ENCODE results near the gene CCDC3.
A peak's percentile ranks its signal among the peaks of the same experiment; 100 is the strongest.
"Not testable (repeated sequence)": the region's sequence is repeated elsewhere in the genome, so short reads cannot be mapped to it uniquely, and the experiment has no call there.

CCDC3 gene

DNA sequence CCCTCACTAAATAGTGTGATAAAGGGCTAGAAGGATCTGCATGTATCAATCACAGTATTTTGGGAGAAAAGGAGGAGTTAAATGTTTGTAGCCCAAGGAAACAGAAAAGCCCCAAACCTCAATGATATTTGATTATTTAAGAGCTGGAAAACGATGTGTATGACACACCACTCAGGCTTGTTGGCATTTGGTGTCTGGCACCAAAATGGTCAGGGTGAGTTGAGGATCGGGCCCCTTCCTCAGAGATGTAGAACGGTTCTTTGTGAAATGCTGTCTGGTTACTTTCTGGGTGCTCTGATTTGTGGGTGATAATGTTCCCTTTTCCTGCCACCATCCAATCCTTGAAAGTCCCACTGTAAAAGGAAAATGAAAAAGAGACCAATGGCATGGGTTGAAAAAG is 113.7 kb downstream of the CCDC3 start:
- no peak for DNase-seq (ENCODE audit: low spot score)

GRCh38 chr10:12884851-12885250 is 116.7 kb downstream of the CCDC3 start:
- DNase-seq (ENCODE audit: low spot score), result no peak

DNA sequence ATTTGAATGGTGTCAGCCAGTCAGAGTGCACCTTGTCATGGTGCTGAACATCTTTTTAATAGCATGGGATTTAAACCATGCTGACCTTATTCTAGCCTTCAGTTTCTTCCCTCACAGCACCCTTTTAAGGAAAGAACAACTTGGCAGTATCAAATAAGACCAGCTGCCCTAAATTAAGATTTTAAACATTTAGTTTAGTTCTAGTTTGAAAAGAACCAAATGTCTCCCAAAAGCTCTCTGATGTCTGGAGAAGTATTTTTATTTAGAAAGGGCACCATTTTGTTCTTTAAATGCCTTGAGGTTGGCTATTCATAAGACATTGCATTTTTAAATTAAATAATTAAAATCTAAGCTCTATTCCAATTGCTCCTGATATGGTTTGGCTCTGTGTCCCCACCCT is 121.1 kb downstream of the CCDC3 start:
- no peak for DNase-seq (ENCODE audit: low spot score)

- no peak for DNase-seq (ENCODE audit: low spot score)
Observed at GRCh38 chr10:12877150-12877549, 124.4 kb downstream of the CCDC3 start.

GRCh38 chr10:12876266-12876665 is 125.2 kb downstream of the CCDC3 start:
- peak; percentile 9 for DNase-seq (ENCODE audit: low spot score)

DNA sequence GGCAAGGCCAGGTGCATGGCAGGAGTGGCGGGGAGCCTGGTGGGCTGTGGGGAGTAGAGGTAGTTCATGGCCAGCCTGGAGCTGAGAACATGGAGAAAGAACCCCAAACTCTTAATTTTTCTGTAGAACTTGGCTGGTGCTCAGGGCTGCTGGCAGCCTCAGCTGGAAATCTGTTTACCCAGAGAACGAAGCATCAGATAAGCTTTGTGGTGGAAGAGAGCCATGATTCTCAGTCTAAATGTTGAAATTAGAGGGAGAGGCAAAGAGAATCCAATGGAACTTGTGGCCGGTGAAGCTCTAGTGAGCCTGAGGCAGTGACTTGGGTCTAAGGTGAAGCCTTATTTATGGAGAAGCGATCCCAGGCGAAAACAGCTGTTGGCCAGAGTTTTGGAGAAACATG is 126.4 kb downstream of the CCDC3 start:
- peak; percentile 41 for DNase-seq (ENCODE audit: low spot score)

- no peak for DNase-seq (ENCODE audit: low spot score)
Observed at GRCh38 chr10:12874501-12874900, 127.0 kb downstream of the CCDC3 start.

DNA sequence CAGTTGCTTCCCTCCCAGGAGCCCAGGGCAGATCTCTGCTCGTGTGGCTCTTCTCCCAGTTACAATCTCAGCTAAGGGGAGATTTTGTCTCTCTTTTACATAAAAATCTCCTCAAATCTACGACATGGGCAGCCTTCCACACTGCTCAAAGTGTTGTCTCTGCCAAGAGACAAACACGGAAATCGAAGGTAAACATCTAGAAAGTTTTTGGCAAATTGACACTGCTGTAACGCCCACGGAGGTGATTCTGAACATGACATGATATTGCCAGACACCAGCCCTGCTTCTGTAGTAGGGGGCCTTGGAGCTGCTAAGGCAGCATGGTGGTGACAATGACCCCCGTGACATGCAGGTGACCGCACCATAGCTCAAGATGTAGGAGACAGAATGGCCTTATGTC is 128.3 kb downstream of the CCDC3 start:
- DNase-seq (ENCODE audit: low spot score), result no peak

DNA sequence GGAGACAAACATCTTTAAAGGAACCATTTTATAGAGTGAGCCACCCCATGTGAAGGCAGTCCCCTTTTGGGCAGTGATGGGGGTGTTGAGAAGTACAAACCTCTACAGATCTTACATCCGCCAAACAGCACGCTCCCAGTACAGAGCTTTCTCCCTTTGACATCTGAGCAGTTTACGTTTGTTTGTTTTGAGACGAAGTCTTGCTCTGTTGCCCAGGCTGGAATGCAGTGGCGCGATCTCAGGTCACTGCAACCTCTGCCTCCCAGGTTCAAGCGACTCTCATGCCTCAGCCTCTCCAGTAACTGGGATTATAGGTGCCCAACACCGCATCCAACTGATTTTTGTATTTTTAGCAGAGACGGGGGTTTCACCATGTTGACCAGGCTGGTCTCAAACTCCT is 128.9 kb downstream of the CCDC3 start:
- no peak for DNase-seq (ENCODE audit: low spot score)

GRCh38 chr10:12869427-12869826 is 132.1 kb downstream of the CCDC3 start:
- no peak for DNase-seq (ENCODE audit: low spot score)

DNA sequence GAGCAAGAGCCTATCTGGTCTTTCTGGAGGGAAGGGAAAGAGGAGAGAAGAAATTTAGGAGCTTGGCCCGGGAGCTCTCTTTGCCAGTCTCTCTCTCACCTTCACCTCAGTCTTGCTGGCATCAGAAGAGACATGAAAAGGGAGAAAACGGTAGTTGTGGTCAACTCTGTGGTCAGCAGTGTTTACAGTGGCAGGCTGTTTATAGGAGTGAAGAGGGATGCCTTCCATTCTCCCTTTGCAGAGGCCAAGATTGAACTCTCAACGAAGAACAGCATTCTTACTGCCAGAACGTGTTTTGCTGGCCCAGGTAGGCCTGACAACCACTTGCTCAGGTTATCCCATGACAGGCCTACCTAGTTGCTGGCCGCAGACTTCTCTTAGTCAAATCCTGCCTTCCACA is 133.3 kb downstream of the CCDC3 start:
- DNase-seq (ENCODE audit: low spot score), result no peak

DNA sequence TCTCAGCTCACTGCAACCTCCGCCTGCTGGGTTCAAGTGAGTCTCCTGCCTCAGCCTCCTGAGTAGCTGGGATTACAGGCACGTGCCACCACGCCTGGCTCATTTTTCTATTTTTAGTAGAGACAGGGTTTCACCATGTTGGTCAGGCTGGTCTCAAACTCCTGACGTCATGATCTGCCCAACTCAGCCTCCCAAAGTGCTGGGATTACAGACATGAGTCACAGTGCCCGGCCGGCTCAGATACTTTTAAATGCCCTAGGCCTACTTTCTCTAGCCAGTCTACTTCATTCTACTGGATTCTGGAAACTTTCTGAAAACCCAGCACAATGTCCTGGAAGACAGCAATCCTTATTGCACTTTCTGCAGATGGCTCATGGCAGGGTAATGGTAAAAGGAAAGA is 136.0 kb downstream of the CCDC3 start:
- DNase-seq (ENCODE audit: low spot score), result not testable (repeated sequence)

DNA sequence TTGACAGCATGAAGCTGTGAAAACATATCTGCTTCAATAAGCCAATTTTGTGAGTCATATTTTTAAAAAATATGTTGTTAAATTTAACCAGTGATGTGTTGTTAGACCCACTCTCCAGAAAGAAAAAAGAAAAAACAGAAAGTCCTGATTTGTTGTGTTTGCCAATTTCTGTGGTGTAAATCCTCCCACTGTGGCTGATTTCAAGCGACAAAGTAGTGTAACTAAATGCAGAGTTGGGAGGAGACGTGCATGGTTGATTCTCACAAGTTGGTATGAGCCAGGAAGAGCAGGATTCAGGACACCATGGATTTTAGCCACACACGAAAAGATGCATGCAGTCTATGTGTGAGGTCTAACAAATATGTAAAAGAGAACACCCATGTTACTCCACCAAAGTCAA is 139.1 kb downstream of the CCDC3 start:
- no peak for DNase-seq (ENCODE audit: low spot score)

DNA sequence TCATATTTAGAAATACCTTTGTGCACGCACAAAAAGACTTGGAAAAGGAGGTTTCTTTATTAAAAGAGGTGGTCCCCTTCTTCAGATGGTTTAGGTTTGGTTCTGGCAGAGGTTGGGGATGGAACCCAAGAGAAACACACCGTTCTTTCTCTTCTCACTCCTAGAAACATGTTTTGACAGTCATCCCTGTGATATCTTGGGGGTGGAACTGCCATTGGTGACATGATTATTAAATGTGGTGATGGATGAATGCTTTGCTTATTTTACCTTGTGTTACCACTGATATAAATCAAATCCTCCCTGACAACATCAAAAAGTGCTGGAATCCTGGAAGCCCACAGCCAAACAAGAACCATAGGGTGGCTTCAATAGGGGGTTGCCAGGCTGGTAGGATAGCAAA is 146.5 kb downstream of the CCDC3 start:
- no peak for DNase-seq (ENCODE audit: low spot score)

DNA sequence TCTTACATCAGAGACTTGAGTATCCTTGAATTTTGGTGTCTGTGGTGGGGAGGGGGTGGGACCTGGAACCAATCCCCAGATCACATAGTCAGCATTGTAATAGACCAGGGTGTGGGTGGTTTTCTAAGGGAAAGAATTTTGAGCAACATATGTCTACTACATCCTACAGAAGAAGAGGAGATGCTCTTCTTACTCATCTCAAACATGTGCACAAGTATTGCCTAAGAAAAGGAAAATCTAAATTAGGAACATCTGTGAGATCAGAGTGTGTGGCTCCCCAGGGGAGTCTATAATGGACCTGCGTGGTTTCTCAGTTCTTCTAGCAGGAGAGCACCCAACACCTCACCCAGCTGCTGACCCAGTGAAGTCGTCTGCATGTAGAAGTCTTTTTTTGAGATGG is 148.8 kb downstream of the CCDC3 start:
- DNase-seq (ENCODE audit: low spot score), result no peak

GRCh38 chr10:12849319-12850181 is 152.0 kb downstream of the CCDC3 start:
- no peak for DNase-seq (ENCODE audit: low spot score)

DNA sequence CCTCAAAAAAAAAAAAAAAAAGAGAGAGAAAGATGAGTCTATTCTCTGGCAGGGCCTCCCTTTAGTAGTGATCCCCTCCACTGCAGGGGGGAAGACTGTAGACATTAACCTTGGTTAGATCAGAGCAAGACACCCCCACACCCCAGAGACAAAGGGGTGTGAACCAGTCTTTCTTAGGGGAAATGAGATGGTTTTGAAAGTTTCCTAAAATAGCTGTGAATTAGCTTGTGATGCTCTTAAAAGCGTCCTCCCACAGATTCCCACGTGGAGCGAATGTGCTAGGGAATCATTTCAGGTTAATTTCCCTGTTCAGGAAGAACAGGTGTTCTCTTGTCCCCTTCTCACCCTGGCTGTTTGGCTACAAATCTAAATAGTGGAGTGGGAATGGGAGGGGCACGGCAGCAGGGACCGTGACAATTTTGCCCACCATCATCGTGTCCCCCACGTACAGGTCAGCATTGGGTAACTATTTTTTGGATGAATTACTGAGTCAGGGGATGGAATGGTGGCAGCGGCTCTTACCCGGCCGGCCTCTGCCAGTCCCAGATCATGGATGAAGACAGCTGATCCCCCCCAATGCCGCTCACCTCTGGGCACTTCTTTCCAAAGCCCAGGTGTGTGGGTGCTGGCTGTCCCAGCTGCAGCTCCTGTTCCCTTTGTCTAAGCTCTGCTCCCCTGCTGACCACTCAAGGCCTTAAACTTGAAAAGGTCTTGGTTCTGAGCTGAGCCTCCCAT is 152.9 kb downstream of the CCDC3 start:
- DNase-seq (ENCODE audit: low spot score), result no peak

DNA sequence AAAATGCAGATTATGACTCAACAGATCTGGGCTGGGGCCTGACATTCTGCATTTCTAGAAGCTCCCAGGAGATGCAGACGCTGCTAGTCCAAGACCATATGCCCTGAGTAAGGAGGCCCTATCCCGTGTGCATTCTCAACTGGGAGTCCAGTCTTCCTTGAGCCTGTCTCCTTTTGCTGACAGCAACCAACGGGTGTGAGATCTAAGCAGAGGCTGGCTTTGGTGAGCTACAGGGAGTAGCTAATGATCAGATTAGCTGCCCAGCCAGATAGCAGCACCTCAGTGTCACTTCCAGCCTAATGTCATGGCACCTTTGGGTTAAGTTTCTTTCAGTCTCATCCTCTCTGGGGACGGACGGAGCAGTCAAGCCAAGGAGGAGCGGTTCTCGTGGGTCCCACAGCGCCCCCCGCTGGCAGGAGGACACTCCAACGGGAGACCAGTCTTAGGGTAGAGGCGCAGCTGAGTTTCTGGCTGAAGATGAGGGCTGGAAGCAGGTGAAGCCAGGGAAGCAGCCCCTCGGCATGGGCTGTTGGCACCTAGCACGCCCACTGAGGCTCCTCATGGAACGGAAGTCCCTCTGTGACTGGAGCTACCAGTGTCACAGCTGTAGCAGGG is 154.0 kb downstream of the CCDC3 start:
- no peak for DNase-seq (ENCODE audit: low spot score)

GRCh38 chr10:12846718-12847117 is 154.8 kb downstream of the CCDC3 start:
- no peak for DNase-seq (ENCODE audit: low spot score)

All from Ammon's horn (tissue), 1 donor.